ENCODE results near the gene EXD3.

EXD3 gene

DNA sequence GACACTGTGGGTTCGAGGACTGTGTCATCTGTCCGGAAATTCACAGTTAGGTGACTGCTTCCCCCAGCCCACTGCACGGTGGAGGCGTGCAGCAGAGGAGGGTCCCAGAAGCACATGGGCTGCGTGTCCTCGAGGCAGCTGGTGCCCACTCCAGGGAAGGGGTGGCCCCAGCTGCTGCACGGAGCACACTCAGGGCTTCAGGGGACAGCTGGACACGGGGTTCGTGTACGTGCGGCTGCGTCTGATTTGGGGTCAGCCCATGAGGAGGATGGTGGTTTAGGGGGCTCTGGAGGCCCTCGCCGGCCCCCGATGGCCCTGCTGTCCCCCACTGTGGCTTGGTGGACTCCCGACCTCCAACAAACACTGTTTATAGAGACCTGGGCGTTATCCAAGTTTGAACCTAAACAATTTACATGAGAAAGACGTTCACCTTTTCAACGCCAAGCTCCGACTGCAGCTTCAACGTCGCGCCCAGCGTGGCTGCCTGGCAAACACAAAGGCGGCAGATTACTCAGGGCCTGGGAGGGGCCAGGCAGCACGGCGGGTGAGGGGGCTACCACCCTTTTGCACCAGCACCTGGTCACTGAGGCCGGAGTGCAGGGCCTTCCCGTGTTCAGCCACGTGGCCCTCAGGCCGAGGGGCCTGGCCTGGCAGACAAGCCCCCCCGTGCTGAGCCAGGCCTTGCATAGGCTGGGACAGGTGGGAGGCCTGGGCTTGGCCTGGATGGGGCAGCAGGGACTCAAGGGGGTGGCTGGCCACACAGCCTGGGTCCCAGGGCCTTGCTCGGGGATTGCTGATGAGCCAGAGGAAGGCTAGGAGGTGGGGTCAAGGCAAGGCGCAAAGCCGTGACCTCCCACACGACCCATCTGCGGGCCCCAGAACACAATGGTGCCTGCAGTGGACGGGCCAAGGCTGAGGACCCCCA lies 55.2 kb downstream of the EXD3 start:
- no peak for DNase-seq
- no peak for TF ChIP-seq POLR2A (IDR thresholded peaks at IDR 0.05; ENCODE audit: low read length)
- TF ChIP-seq GATA1 (IDR thresholded peaks at IDR 0.05; ENCODE audit: low read depth, low read length) = no peak

DNA sequence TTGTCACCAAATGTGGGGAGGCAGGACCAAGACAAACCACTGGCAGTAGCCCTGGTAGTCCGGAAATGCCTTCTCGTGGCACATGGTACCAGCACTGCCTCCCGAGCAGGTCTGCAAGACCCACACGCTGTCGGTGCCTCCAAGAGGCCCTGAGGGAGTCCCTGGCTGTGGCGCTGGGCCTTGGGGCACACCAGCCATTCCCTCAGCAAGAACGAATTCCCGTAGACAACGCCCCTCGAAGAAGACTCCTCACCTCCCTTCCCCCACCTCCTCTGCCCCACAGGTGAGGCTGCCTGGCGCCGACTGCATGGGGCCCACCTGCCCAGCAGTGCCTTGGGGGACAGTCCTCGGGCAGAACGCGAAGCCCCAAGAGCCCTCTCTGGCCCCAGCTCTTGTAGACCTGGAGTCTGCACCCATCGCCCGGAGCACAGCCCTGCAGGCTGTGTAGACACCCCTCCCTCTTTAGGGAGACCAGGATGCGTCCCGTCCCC lies 56.0 kb downstream of the EXD3 start:
- no peak for DNase-seq
- TF ChIP-seq GATA1 (IDR thresholded peaks at IDR 0.05; ENCODE audit: low read depth, low read length) (no peak), POLR2A (IDR thresholded peaks at IDR 0.05; ENCODE audit: low read length) (no peak)

GRCh38 chr9:137366445-137366810 lies 56.5 kb downstream of the EXD3 start:
- TF ChIP-seq GATA1 (IDR thresholded peaks at IDR 0.05; ENCODE audit: low read depth, low read length) = no peak
- TF ChIP-seq POLR2A (IDR thresholded peaks at IDR 0.05; ENCODE audit: low read length) = no peak
- DNase-seq = no peak

DNA sequence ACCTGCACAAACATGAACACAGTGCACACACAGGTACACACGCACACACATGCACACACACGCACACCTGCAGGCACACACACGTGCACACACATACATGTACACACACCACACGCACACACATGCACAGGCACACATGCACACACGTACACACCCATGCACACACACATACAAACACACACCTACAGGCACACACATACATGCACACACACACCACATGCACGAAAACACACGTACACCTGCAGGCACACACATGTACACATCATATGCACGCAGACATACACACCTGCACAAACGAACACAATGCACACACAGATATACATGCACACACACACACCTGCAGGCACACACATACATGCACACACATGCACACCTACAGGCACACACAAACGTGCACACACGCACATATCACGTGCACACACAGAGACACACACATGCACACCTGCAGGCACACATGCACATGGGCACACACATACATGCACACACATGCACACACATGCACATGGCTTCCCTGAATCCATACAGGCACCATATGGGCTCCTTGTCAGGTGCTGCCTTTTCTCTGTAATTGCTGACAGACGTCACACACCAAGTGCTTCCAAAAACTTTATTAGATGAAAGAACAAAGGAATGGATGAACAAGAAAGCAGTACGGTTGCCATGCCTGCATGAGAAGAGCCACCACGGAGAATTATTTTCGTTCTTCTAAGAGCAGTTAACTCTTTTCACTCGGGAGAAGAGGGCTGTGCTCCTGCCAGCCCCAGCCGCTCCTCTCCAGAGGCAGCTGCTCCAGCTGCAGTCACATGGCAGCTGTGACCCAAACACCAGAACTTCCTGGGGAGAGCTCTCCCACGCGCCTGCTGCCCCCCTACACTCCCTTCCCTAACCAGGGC lies 57.2 kb downstream of the EXD3 start:
- DNase-seq = no peak
- no peak for TF ChIP-seq GATA1 (IDR thresholded peaks at IDR 0.05; ENCODE audit: low read depth, low read length)
- no peak for TF ChIP-seq POLR2A (IDR thresholded peaks at IDR 0.05; ENCODE audit: low read length)

GRCh38 chr9:137365056-137365455 lies 57.9 kb downstream of the EXD3 start:
- no peak for TF ChIP-seq POLR2A (IDR thresholded peaks at IDR 0.05; ENCODE audit: low read length)
- TF ChIP-seq GATA1 (IDR thresholded peaks at IDR 0.05; ENCODE audit: low read depth, low read length) = no peak
- no peak for DNase-seq

DNA sequence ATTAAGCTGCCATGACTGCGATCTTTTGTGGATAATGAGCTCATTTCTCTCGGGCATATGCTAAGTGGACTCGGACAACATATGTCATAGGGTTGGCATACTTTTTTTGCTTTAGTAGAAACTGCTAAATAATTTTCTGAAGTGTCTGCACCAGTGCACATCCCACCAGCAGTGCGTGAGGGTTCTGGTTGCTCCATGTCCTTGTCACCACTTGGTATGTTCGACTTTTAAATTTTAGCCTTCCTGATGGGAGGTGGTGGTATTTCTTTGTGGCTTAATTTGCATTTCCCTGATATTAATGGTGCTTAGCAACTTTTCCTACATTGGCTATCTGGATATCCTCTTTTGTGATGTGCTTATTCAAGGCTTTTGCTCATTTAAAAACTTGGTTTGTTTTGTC lies 63.1 kb downstream of the EXD3 start:
- TF ChIP-seq GATA1 (IDR thresholded peaks at IDR 0.05; ENCODE audit: low read depth, low read length) (no peak), POLR2A (IDR thresholded peaks at IDR 0.05; ENCODE audit: low read length) (no peak)
- no peak for DNase-seq

DNA sequence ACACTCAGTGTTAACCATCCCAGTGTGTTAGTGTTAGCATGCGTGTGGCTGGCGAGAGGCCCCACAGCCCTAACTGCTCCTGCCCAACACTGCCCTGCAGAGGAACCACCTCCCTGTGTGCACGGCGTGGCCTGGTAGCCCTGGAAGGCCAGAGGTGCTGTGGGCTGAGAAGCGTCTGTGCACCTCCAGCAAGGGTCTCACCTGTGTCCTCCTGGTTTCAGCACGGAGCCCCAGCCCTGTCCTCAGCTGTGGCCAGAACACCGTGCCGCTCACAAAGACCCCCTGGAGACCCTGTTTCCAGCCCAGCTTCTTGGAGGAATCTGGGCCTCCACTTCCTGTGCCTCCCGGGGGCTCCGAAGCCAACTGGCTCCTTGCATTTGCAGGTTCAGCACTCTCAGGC lies 64.8 kb downstream of the EXD3 start:
- TF ChIP-seq POLR2A (IDR thresholded peaks at IDR 0.05; ENCODE audit: low read length) (no peak), GATA1 (IDR thresholded peaks at IDR 0.05; ENCODE audit: low read depth, low read length) (no peak)
- no peak for DNase-seq

DNA sequence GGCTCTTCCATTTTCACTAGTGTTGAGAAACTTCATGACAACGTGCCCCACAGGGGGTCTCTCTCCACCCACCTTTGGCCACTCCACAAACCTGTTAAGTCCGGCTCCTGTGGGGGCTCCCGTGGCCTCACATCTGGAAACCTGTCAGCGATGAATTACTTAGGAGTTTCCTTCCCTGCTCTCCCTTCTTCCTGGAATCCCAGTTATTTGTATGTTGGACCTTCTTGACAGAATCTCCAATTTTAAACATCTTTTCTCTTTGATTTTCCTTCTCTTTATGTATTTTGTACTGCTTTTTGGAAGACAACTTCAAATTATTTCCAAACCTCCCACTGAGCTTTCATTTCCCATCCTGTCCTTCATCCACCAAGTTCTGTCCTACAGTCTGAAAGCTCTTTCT lies 65.8 kb downstream of the EXD3 start:
- peak; percentile 25 to 26 for DNase-seq
- TF ChIP-seq GATA1 (IDR thresholded peaks at IDR 0.05; ENCODE audit: low read depth, low read length) = no peak
- TF ChIP-seq POLR2A (IDR thresholded peaks at IDR 0.05; ENCODE audit: low read length) = no peak

GRCh38 chr9:137355761-137356365 lies 67.1 kb downstream of the EXD3 start:
- no peak for DNase-seq
- TF ChIP-seq POLR2A (IDR thresholded peaks at IDR 0.05; ENCODE audit: low read length) (no peak), GATA1 (IDR thresholded peaks at IDR 0.05; ENCODE audit: low read depth, low read length) (no peak)

GRCh38 chr9:137354845-137355760 lies 67.9 kb downstream of the EXD3 start:
- DNase-seq = no peak
- no peak for TF ChIP-seq POLR2A (IDR thresholded peaks at IDR 0.05; ENCODE audit: low read length)
- no peak for TF ChIP-seq GATA1 (IDR thresholded peaks at IDR 0.05; ENCODE audit: low read depth, low read length)

DNA sequence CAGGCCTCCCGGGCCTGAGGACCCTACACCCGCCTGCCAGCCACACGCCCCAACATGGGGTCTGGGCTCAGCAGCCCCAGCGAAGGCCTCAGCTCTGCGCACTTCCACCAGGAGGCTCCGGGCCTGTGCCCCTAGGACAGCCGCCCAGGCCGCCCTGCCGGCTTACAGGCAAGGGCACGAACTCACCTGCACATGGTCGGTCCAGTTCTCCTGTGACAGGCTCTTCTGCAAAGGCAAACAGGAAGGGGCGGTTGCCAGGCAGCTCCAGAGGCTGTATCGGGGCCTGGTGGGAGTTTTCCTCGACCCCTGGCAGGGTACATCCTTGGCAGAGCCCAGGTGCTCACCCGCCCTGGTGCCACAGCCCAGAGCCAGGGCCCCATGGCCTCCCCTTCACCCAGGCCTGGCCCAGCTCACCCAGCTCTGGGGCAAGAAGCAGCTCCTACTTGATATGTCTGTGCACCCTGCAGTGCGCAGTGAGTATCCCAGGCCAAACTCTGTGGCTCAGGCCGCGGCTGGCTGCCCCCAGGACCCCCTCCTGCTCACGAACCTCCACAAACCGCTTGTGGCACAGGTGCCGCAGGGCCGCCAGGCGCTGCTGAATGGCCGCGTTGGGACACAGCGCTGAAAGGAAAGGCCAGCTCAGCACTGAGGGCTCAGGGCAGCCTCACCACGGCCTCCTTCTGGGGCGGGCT lies 68.7 kb downstream of the EXD3 start:
- TF ChIP-seq POLR2A (IDR thresholded peaks at IDR 0.05; ENCODE audit: low read length) (no peak), GATA1 (IDR thresholded peaks at IDR 0.05; ENCODE audit: low read depth, low read length) (no peak)
- no peak for DNase-seq
